SJCRH30 (cell line): Measurements from ENCODE around the gene ASPHD1. TPM values are rescaled to one million over a fixed set of nuclear protein-coding genes. Genes with fewer than 3 reads are reported as not detected.

ENCODE experiments used
- DNase-seq, 2 experiments: peaks; one replicate each; pipeline ENCODE4 v3.0.0-alpha.2; 2015 to 2020
- H3K27ac ChIP-seq: fragments of 250-450 bp; sonication (Bioruptor Pico); 2 replicates; pipeline ENCODE4 v1.5.1; 2020; ENCODE audit warnings: mild to moderate bottlenecking, moderate library complexity
- H3K27me3 ChIP-seq: fragments of 250-450 bp; sonication (Bioruptor Pico); 2 replicates; pipeline ENCODE4 v1.5.1; 2020; ENCODE audit warnings: mild to moderate bottlenecking, moderate library complexity
- H3K36me3 ChIP-seq: fragments of 250-450 bp; sonication (Bioruptor Pico); 2 replicates; pipeline ENCODE4 v1.5.1; 2020; ENCODE audit warnings: mild to moderate bottlenecking, moderate library complexity
- H3K4me1 ChIP-seq: fragments of 250-450 bp; sonication (Bioruptor Pico); 2 replicates; pipeline ENCODE4 v1.5.1; 2020; ENCODE audit warnings: mild to moderate bottlenecking, moderate library complexity
- H3K4me3 ChIP-seq: fragments of 250-450 bp; sonication (Bioruptor Pico); 2 replicates; pipeline ENCODE4 v1.5.1; 2020; ENCODE audit warnings: mild to moderate bottlenecking, moderate library complexity
- H3K9me3 ChIP-seq: fragments of 250-450 bp; sonication (Bioruptor Pico); replicated peaks from 2 replicates; pipeline ENCODE4 v1.5.1; 2020; ENCODE audit warnings: mild to moderate bottlenecking, moderate library complexity
- total RNA-seq: library from RNA; depleted of rRNA; stranded (reverse); fragments of >200 nt; shearing (Covaris generic); gene quantifications from 2 replicates; pipeline ENCODE4 v1.2.3, GENCODE V29; 2014

Gene ASPHD1
- total RNA-seq, 1 experiment from 2014 or later: 0.06 TPM

- Histone ChIP-seq H3K4me3 (no peak overlapping the region), H3K9me3 (no peaks in the 10 kb centered on the region), H3K4me1 (no peaks in the 10 kb centered on the region), H3K27me3 (no peaks in the 10 kb centered on the region), H3K27ac (no peak overlapping the region), H3K36me3 (no peaks in the 10 kb centered on the region)
- DNase-seq: no peak
These were observed 5.9 kb upstream of the ASPHD1 start for GRCh38 chr16:29894352-29894751.

GRCh38 chr16:29896841-29897240 is 3.4 kb upstream of the ASPHD1 start:
- Histone ChIP-seq H3K27me3 (no peaks in the 10 kb centered on the region), H3K4me3 (no peak overlapping the region), H3K9me3 (no peaks in the 10 kb centered on the region), H3K36me3 (no peaks in the 10 kb centered on the region), H3K27ac (no peak overlapping the region), H3K4me1 (no peaks in the 10 kb centered on the region)
- DNase-seq: no peak

- DNase-seq: no peak
- Histone ChIP-seq H3K4me1 (no peaks in the 10 kb centered on the region), H3K27ac (no peak overlapping the region), H3K27me3 (no peaks in the 10 kb centered on the region), H3K36me3 (no peaks in the 10 kb centered on the region), H3K4me3 (no peak overlapping the region), H3K9me3 (no peaks in the 10 kb centered on the region)
These were observed 3.0 kb upstream of the ASPHD1 start for GRCh38 chr16:29897333-29897732.

GRCh38 chr16:29898135-29898803 is 2.0 kb upstream of the ASPHD1 start:
- DNase-seq: no peak
- H3K27me3 ChIP-seq: no peaks in the 10 kb centered on the region
- H3K27ac ChIP-seq: no peak overlapping the region
- H3K4me1 ChIP-seq: no peaks in the 10 kb centered on the region
- H3K36me3 ChIP-seq: no peaks in the 10 kb centered on the region
- H3K4me3 ChIP-seq: no peak overlapping the region
- no peaks in the 10 kb centered on the region for H3K9me3 ChIP-seq

- no peaks in the 10 kb centered on the region for H3K4me1 ChIP-seq
- H3K27ac ChIP-seq: no peak overlapping the region
- H3K4me3 ChIP-seq: no peak overlapping the region
- no peaks in the 10 kb centered on the region for H3K27me3 ChIP-seq
- DNase-seq: no peak
- H3K36me3 ChIP-seq: no peaks in the 10 kb centered on the region
- H3K9me3 ChIP-seq: no peaks in the 10 kb centered on the region
These were observed 1.3 kb upstream of the ASPHD1 start for GRCh38 chr16:29898804-29899515.

GRCh38 chr16:29899516-29900101 is 679 bp upstream of the ASPHD1 start, which contains the start of gene SEZ6L2:
Gene SEZ6L2 (minus strand): TSS chr16:29899550. CDS start chr16:29899019, 531 bp downstream.
- peak within 1 kb of the TSS; percentile 50 for H3K4me3 ChIP-seq
- no peak within 1 kb of the TSS for H3K27ac ChIP-seq
- no peaks in the 10 kb centered on the region for H3K9me3 ChIP-seq
- no peaks in the 10 kb centered on the region for H3K36me3 ChIP-seq
- no peak for DNase-seq
- H3K4me1 ChIP-seq: no peaks in the 10 kb centered on the region
- H3K27me3 ChIP-seq: no peaks in the 10 kb centered on the region

- no peak for DNase-seq
- peak overlapping the region; percentile 50 for H3K4me3 ChIP-seq
- H3K4me1 ChIP-seq: no peaks in the 10 kb centered on the region
- H3K9me3 ChIP-seq: no peaks in the 10 kb centered on the region
- H3K27me3 ChIP-seq: no peaks in the 10 kb centered on the region
- no peaks in the 10 kb centered on the region for H3K36me3 ChIP-seq
- no peak overlapping the region for H3K27ac ChIP-seq
These were observed 759 bp downstream of the ASPHD1 start for GRCh38 chr16:29900888-29901606.

- H3K27me3 ChIP-seq: no peaks in the 10 kb centered on the region
- no peak overlapping the region for H3K4me3 ChIP-seq
- H3K36me3 ChIP-seq: no peaks in the 10 kb centered on the region
- no peak overlapping the region for H3K27ac ChIP-seq
- no peak for DNase-seq
- no peaks in the 10 kb centered on the region for H3K4me1 ChIP-seq
- no peaks in the 10 kb centered on the region for H3K9me3 ChIP-seq
These were observed 1.3 kb downstream of the ASPHD1 start for GRCh38 chr16:29901607-29901945.

GRCh38 chr16:29903590-29903989 is 3.3 kb downstream of the ASPHD1 start:
- DNase-seq: no peak
- Histone ChIP-seq H3K9me3 (no peaks in the 10 kb centered on the region), H3K36me3 (no peaks in the 10 kb centered on the region), H3K4me3 (no peak overlapping the region), H3K27me3 (no peaks in the 10 kb centered on the region), H3K4me1 (no peaks in the 10 kb centered on the region), H3K27ac (no peak overlapping the region)

- Histone ChIP-seq H3K9me3 (no peaks in the 10 kb centered on the region), H3K27ac (no peak overlapping the region), H3K4me1 (no peaks in the 10 kb centered on the region), H3K27me3 (no peaks in the 10 kb centered on the region), H3K36me3 (no peaks in the 10 kb centered on the region), H3K4me3 (no peak overlapping the region)
- no peak for DNase-seq
These were observed 4.7 kb downstream of the ASPHD1 start for GRCh38 chr16:29904947-29905346.

- DNase-seq: no peak
- Histone ChIP-seq H3K27me3 (no peaks in the 10 kb centered on the region), H3K27ac (no peak overlapping the region), H3K4me3 (no peak overlapping the region), H3K4me1 (no peaks in the 10 kb centered on the region), H3K36me3 (no peaks in the 10 kb centered on the region), H3K9me3 (no peaks in the 10 kb centered on the region)
These were observed 5.4 kb downstream of the ASPHD1 start for GRCh38 chr16:29905668-29906067.

- H3K4me1 ChIP-seq: no peaks in the 10 kb centered on the region
- H3K36me3 ChIP-seq: no peaks in the 10 kb centered on the region
- no peak for DNase-seq
- no peaks in the 10 kb centered on the region for H3K27me3 ChIP-seq
- H3K27ac ChIP-seq: no peak overlapping the region
- H3K4me3 ChIP-seq: no peak overlapping the region
- no peaks in the 10 kb centered on the region for H3K9me3 ChIP-seq
These were observed 6.4 kb downstream of the ASPHD1 start for GRCh38 chr16:29906520-29907244.

GRCh38 chr16:29907973-29908372 is 7.7 kb downstream of the ASPHD1 start:
- no peak overlapping the region for H3K27ac ChIP-seq

GRCh38 chr16:29908719-29909220 is 8.5 kb downstream of the ASPHD1 start:
- H3K36me3 ChIP-seq: no peaks in the 10 kb centered on the region
- DNase-seq: no peak
- no peaks in the 10 kb centered on the region for H3K27me3 ChIP-seq
- no peaks in the 10 kb centered on the region for H3K9me3 ChIP-seq
- H3K4me3 ChIP-seq: no peak overlapping the region
- H3K27ac ChIP-seq: no peak overlapping the region
- no peaks in the 10 kb centered on the region for H3K4me1 ChIP-seq

More at GRCh38 chr16:29907973-29908372, 7.7 kb downstream of the ASPHD1 start:
- DNase-seq: no peak
- Histone ChIP-seq H3K27me3 (no peaks in the 10 kb centered on the region), H3K4me3 (no peak overlapping the region), H3K9me3 (no peaks in the 10 kb centered on the region), H3K4me1 (no peaks in the 10 kb centered on the region), H3K36me3 (no peaks in the 10 kb centered on the region)
